Midbrain (tissue), 1 donor: ENCODE results near the gene TBX1.

ENCODE experiments used
- DNase-seq: peaks from one replicate; lab custom pipeline; 2025; lab: John Stamatoyannopoulos, UW

Gene TBX1

GRCh38 chr22:19753996-19754700 is 6.4 kb upstream of the TBX1 start:
- DNase-seq, result no peak

DNA sequence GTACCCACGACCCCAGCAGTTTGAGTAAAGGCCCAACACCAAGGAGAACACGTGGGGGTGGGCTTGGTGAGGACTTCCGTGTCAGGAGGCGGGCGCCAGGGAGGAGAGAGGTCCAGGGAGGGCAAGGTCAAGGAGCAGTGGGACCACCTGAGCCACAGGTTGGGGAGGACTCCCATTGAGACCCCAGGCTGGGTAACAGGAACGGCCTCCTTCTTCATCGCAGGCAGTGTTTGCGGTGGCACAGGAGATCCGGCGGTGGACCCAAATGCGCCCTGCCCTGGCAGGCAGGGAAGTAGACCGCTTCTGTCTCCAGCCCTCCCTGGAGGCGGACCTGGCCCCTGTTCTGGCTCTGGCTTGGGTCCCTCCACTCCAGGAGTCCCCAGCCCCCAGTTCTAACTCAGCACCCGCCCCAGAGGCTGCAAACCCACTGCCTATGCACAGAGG is 5.9 kb upstream of the TBX1 start:
- no peak for DNase-seq

GRCh38 chr22:19755145-19755710 is 5.3 kb upstream of the TBX1 start:
- no peak for DNase-seq

DNA sequence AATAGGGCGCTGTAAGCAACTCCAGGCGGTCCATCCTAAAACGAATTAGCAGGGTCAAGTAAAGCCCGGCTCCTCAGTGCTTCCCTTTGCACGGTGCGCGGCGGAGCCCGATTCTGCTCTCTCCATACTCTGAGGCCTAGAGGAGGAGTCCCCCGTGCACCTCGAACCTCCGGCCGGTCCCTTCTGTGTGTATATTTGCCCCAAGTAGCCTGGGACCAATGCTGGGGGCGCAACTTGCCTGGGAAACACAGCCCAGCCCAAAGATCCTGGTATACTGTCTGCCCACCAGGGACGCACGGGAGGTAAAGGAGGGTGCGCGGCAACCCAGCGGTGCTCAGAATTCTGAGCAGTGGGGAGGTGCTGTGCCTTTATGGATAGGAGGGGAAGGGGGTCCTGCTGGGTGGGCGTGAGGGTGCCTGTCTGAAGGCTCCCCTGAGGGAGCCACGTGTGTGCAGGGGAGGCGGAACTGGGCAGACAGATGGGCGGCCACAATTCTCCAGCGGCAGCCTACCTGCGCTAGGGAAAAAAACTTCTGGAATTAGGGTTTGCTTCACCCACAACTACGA is 4.8 kb upstream of the TBX1 start:
- DNase-seq, result no peak

- DNase-seq, result no peak
Observed at GRCh38 chr22:19756288-19757128, 4.1 kb upstream of the TBX1 start.

DNA sequence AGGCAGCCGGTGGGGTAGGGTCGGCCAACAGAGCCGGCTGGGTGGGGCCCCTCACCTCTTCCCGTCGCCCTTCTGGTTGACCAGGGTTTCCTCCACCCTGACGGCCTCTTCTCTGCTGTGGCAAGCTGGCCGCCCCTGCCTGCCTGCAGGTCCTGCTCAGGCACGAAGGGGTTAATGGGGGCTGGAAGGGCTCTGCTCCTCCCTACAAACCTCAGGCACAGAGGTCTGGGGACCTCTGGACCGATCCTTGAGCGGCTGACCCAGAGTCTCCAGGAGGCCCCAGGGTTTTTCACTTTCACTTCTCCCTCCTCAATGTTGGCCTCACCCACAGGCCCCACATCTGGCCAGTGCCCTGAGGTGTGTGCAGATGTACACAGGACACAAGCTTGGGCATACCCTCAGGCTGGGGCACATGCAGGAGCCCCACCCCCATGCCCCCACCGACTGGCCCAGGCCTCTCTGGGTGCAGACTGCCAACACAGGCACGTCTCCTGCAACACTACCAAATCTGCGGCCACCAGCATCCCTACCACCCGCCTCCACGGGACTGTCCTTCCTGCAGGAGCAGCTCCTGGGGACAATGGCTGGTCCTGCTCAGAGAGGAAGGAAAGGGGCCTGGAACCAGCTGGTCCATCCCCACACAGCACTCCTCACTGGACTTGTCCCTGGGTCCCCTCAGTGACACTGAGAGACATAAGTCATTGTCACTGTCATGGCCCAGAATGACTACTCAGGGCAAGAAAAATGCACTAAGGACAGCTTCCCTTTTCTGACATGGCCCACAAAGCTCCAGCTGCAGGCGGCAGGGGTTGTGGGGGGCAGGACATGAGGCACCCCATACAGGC is 3.2 kb upstream of the TBX1 start:
- no peak for DNase-seq

DNA sequence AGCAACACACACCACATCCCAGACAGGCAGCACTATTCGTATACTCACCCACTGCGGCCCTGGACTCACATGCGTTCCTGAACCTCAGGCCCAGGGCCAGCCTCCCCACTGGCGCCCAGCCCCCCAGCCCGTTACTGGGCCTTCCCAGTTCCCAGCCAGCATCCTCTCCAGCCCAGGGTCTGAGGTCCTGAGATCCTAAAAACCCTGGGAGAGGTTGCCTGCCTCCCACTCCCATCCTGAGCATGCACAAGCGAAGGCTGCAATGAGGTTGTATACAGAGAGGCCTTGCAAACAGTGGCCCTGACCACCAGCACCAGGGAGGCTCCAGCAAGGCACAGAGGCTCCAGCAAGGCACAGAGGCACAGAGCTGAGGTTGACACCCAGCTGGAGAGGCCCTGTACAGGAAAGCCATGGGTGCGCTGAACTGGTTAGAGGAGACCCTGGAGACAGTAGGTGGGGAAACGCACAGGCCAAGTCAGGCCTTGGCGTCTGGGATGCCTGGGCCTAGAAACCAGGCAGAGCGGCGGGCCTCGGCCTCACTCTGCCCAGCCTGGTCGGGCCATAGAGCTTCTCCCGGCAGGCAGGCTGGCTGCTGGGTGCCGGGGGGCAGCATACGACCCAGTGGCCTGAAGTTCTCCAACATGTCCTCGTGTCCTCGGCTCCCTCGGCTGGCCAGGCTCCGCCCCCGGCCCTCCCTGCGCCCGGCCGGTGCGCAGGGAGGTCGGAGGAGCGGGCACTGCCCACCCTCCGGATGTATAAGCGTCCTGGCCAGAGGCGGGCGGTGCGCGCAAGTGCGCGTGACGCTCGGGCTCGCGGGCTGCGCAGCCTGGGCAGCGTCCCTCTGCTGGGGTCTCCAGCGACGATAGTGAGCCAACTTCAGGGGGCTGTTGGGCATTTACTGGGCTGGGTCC is 2.3 kb upstream of the TBX1 start:
- DNase-seq, result no peak

DNA sequence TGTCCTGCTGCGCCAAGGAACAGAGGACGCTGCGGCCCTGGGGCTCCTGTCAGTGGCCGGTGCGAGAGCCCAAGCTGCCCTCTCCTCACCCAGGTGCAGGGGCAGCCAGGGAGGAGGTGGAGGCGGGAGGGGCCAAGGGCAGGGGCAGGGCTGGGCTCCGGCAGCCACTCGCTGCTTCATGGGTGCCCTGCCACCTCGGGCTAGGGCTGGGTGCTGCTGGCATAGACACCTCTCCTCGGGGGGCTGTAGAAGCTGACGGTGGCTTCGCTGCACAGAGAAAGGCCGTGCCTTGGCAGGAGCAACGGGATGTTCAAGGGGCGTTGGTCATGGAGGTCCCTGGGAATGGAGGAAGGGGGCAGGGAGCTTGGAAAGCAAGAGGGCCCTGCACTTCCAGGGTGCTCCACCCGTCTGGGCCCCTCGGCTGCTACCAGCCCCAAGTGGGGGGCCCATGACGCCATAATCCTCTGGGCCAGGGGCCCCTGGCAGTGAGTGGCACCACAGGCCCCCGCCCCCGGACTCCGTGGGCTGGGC is 1.6 kb upstream of the TBX1 start:
- no peak for DNase-seq

- no peak for DNase-seq
Observed at GRCh38 chr22:19759427-19760057, 1.0 kb upstream of the TBX1 start.

DNA sequence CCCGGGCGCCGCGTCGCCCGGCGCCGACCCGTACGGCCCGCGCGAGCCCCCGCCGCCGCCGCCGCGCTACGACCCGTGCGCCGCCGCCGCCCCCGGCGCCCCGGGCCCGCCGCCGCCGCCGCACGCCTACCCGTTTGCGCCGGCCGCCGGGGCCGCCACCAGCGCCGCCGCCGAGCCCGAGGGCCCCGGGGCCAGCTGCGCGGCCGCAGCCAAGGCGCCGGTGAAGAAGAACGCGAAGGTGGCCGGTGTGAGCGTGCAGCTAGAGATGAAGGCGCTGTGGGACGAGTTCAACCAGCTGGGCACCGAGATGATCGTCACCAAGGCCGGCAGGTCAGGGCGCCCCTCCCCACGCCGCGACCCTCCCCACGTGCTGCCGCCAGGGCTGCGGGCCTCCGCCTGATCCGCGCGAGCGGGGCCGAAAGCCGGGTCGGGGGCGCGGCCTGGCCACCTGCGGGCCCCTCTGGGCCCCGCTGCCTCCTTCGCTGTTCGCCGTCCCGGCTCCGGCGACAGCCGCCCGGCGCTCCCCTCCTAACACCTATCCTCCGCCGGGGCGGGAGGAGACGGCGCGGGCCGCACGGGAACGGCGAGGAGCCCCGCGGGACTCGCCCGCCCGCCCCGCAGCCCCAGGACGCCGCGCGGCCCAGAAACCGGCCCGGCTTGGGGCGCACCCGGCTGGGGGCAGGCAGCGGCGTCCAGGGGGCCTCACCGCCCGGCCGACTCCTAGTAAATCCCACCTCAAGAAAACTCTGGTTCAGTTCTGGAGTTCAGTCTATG is 560 bp downstream of the TBX1 start:
- DNase-seq, result no peak

- no peak for DNase-seq
Observed at GRCh38 chr22:19761725-19762567, 1.4 kb downstream of the TBX1 start.

- no peak for DNase-seq
Observed at GRCh38 chr22:19762568-19763457, 2.2 kb downstream of the TBX1 start.

DNA sequence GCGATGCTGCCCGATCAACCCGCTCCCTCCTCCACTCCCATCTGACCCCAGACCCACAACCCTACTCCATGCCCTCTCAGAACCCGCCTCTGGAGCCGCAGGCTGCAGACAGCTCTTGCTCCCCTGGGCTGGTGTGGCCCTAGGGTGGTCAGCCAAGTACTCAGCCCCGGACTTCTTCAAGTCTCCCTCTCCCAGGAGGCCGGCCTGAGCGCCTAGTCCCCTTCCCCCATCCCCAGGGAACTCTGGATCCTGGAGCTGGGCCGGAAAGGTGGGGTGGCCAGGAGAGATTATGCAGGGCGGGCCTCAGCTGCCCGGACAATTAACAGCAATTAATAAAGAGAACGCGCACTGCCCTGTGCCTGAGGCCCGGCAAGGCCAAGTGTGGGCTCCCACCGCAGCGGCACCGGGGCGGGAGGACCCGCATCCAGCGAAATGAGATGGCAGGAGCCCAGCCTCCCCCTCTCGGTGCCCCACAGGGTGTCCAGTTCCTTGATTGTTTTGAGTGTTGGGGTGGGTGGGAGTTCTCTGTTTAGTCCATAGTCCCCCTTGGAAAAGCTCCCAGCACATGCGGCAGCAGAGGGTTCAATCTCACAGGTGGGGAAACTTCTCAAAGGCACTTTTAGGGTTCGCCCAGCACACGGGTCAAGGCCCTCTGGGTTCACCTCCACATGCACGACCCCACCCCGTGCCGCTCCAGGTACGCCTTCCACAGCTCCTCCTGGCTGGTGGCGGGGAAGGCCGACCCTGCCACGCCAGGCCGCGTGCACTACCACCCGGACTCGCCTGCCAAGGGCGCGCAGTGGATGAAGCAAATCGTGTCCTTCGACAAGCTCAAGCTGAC is 3.1 kb downstream of the TBX1 start:
- DNase-seq, result no peak

- DNase-seq, result no peak
Observed at GRCh38 chr22:19764299-19764593, 3.7 kb downstream of the TBX1 start.

GRCh38 chr22:19764636-19765476 is 4.3 kb downstream of the TBX1 start:
- no peak for DNase-seq
